ENCODE results near the gene AIRE.

- TF ChIP-seq, protein P1, sequence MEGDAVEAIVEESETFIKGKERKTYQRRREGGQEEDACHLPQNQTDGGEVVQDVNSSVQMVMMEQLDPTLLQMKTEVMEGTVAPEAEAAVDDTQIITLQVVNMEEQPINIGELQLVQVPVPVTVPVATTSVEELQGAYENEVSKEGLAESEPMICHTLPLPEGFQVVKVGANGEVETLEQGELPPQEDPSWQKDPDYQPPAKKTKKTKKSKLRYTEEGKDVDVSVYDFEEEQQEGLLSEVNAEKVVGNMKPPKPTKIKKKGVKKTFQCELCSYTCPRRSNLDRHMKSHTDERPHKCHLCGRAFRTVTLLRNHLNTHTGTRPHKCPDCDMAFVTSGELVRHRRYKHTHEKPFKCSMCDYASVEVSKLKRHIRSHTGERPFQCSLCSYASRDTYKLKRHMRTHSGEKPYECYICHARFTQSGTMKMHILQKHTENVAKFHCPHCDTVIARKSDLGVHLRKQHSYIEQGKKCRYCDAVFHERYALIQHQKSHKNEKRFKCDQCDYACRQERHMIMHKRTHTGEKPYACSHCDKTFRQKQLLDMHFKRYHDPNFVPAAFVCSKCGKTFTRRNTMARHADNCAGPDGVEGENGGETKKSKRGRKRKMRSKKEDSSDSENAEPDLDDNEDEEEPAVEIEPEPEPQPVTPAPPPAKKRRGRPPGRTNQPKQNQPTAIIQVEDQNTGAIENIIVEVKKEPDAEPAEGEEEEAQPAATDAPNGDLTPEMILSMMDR (IDR thresholded peaks at IDR 0.05) = no peak
- no peak for TF ChIP-seq POLR2A (IDR thresholded peaks at IDR 0.05)
Measured at GRCh38 chr21:44344541-44345183, 59.0 kb downstream of the AIRE start.

Data from ovary (tissue), 3 donors.